Lower leg skin (tissue), 4 donors: ENCODE results near the gene ZNF417. TPM values are rescaled to one million over a fixed set of nuclear protein-coding genes. Genes with fewer than 3 reads are reported as not detected.
A peak's percentile ranks its signal among the peaks of the same experiment; 100 is the strongest.
"Not testable (repeated sequence)": the region's sequence is repeated elsewhere in the genome, so short reads cannot be mapped to it uniquely, and the experiment has no call there.

Experiments used
- DNase-seq, 2 donors: peaks; one replicate each; pipeline ENCODE4 v3.0.0-alpha.2; 2019; ENCODE audit warnings: low spot score in 2 of 2
- H3K4me3 ChIP-seq: fragments of 200-600 bp; sonication (generic); 2 replicates; pipeline ENCODE4 v1.5.1; 2017; ENCODE audit warnings: mild to moderate bottlenecking, low read depth; ENCODE audit not compliant: poor library complexity, severe bottlenecking
- CTCF ChIP-seq, 3 donors: fragments of 450-650 bp; IDR thresholded peaks; one replicate each; pipeline ENCODE4 v1.5.1; 2016; ENCODE audit warnings: antibody characterized with exemption in 3 of 3, mild to moderate bottlenecking in 3 of 3, moderate library complexity in 2 of 3
- POLR2A ChIP-seq, 2 donors: fragments of 450-650 bp; IDR thresholded peaks; one replicate each; pipeline ENCODE4 v1.6.1; 2016 to 2017; ENCODE audit warnings: antibody characterized with exemption in 2 of 2, mild to moderate bottlenecking in 1 of 2, moderate library complexity in 1 of 2
- WGBS, 2 donors: methylation state at CpG; one replicate each; pipeline ENCODE4 v1.1.5; 2018; 5-methylcytosine and 5-hydroxymethylcytosine counted together
- intact Hi-C: fragments of 100-400 bp; cut with DNase I; formaldehyde crosslinking; loops from one replicate; pipeline ENCODE4 v1.15.0; 2023; ENCODE audit warnings: low total_unique reads
- total RNA-seq, 4 donors: library from RNA; depleted of rRNA; stranded (reverse); fragments of >200 nt; gene quantifications; one replicate each; pipeline ENCODE4 v1.1.0, GENCODE V29; 2016

The ZNF417 gene
- total RNA-seq, 4 donors from 2014 or later = 6.6 to 25.5 (median 11.6) TPM

GRCh38 chr19:57872450-57872849, 43.9 kb downstream of the ZNF417 start:
- no peak for TF ChIP-seq CTCF (IDR thresholded peaks at IDR 0.05)
- TF ChIP-seq POLR2A (IDR thresholded peaks at IDR 0.05) = no peak
- intact Hi-C loops = no loop called here
- no peak for DNase-seq
- no peak overlapping the region for H3K4me3 ChIP-seq

GRCh38 chr19:57870225-57870624, 46.2 kb downstream of the ZNF417 start:
- TF ChIP-seq CTCF (IDR thresholded peaks at IDR 0.05) = no peak
- TF ChIP-seq POLR2A (IDR thresholded peaks at IDR 0.05) = no peak
- DNase-seq = no peak
- WGBS, 2 donors = 88 to 91% methylated on average over 2 of the region's 2 CpGs
- intact Hi-C loops = no loop called here
- H3K4me3 ChIP-seq = no peak overlapping the region

- H3K4me3 ChIP-seq, intact Hi-C loops, DNase-seq: not testable (repeated sequence)
- 92 to 94% methylated on average over 6 of the region's 6 CpGs for WGBS, 2 donors
Measured at GRCh38 chr19:57869655-57870054, 46.7 kb downstream of the ZNF417 start.

GRCh38 chr19:57867868-57868492, 48.4 kb downstream of the ZNF417 start:
- no peak overlapping the region for H3K4me3 ChIP-seq
- intact Hi-C loops = no loop called here
- no peak for TF ChIP-seq POLR2A (IDR thresholded peaks at IDR 0.05)
- no peak for TF ChIP-seq CTCF (IDR thresholded peaks at IDR 0.05)
- 97 to 98% methylated on average over 7 of the region's 7 CpGs for WGBS, 2 donors
- peak in 1 of 2 donors; percentile 26 for DNase-seq

Other genes starting within 250 kb of the ZNF417 start
- gene ZSCAN4, start 247.7 kb downstream of the ZNF417 start, total RNA-seq = under 1 TPM in 2 of 4 donors, not detected in 2; 0.39 to 0.71 TPM
- 10 to 100 TPM in 3 of 4 donors, 1 to 10 TPM in 1; 9.3 to 20.8 (median 19.5) TPM for gene ZNF551, start 234.6 kb downstream of the ZNF417 start, total RNA-seq
- gene ZNF154, start 207.4 kb downstream of the ZNF417 start, total RNA-seq = 1 to 10 TPM in 1 of 4 donors, under 1 TPM in 3; 0.15 to 1.0 (median 0.77) TPM
- 1 to 10 TPM in 2 of 4 donors, under 1 TPM in 2; 0.88 to 4.3 (median 2.0) TPM for gene ZNF671, start 189.0 kb downstream of the ZNF417 start, total RNA-seq
- gene ZNF776, start 169.8 kb downstream of the ZNF417 start, total RNA-seq = 10 to 100 TPM in 3 of 4 donors, 1 to 10 TPM in 1; 9.5 to 23.7 (median 13.0) TPM
- 10 to 100 TPM in 3 of 4 donors, 1 to 10 TPM in 1; 9.1 to 21.4 (median 17.5) TPM for gene ZNF586, start 146.9 kb downstream of the ZNF417 start, total RNA-seq
- gene ZNF552, start 101.7 kb downstream of the ZNF417 start, total RNA-seq = 1 to 10 TPM; 5.4 to 7.0 (median 5.9) TPM
- 10 to 100 TPM; 11.8 to 16.7 (median 13.7) TPM for gene ZNF587B, start 86.3 kb downstream of the ZNF417 start, total RNA-seq
- 10 to 100 TPM; 10.6 to 18.0 (median 17.2) TPM for gene ZNF587, start 66.7 kb downstream of the ZNF417 start, total RNA-seq
- gene ZNF814, start 27.6 kb downstream of the ZNF417 start, total RNA-seq = 10 to 100 TPM in 2 of 4 donors, 1 to 10 TPM in 2; 6.9 to 18.4 (median 10.0) TPM
- 10 to 100 TPM in 1 of 4 donors, 1 to 10 TPM in 3; 4.3 to 10.9 (median 6.2) TPM for gene ZNF418, start 18.8 kb upstream of the ZNF417 start, total RNA-seq
- 10 to 100 TPM in 1 of 4 donors, 1 to 10 TPM in 3; 7.8 to 11.3 (median 9.1) TPM for gene ZNF256, start 31.1 kb upstream of the ZNF417 start, total RNA-seq
- gene C19orf18, start 57.9 kb upstream of the ZNF417 start, total RNA-seq = not detected
- gene ZNF606, start 86.2 kb upstream of the ZNF417 start, total RNA-seq = 10 to 100 TPM in 3 of 4 donors, 1 to 10 TPM in 1; 9.6 to 53.4 (median 16.3) TPM
- gene ZSCAN1, start 117.4 kb upstream of the ZNF417 start, total RNA-seq = under 1 TPM in 1 of 4 donors, not detected in 3; 0.23 TPM
- 1 to 10 TPM; 4.8 to 5.9 (median 5.5) TPM for gene ZNF135, start 142.7 kb upstream of the ZNF417 start, total RNA-seq
- gene ZSCAN18, start 181.6 kb upstream of the ZNF417 start, total RNA-seq = 10 to 100 TPM; 35.3 to 64.3 (median 50.9) TPM
- gene ZNF329, start 234.2 kb upstream of the ZNF417 start, total RNA-seq = 10 to 100 TPM in 1 of 4 donors, 1 to 10 TPM in 3; 8.7 to 12.1 (median 9.2) TPM